ENCODE data around the gene PGD.
"Not testable (repeated sequence)": the region's sequence is repeated elsewhere in the genome, so short reads cannot be mapped to it uniquely, and the experiment has no call there.

Gene PGD

DNA sequence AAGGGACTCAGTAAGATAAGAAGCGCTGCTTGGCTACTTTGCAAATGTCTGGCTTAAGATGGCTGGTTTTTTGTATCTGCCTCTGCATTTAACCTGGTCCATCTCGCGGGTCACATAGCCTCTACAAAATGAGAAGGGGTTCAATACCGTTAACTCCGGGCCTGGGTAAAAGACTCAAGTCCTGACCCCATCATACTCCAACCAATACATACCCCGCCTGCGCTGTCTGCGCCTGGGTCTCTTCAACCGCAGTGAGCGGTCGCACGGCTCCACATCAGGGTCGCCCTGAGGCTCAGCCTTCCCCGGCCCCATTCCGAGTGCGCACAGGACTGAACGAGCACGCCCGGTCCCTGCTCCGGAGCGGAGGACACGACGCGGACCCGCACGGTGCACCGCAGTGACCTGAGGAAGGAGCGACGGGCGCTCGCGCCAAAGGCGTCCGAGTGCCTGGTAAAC is 558 bp upstream of the PGD start:
- DNase-seq (ENCODE audit: low read depth in 3 of 3, low spot score in 1 of 3): no peak

DNA sequence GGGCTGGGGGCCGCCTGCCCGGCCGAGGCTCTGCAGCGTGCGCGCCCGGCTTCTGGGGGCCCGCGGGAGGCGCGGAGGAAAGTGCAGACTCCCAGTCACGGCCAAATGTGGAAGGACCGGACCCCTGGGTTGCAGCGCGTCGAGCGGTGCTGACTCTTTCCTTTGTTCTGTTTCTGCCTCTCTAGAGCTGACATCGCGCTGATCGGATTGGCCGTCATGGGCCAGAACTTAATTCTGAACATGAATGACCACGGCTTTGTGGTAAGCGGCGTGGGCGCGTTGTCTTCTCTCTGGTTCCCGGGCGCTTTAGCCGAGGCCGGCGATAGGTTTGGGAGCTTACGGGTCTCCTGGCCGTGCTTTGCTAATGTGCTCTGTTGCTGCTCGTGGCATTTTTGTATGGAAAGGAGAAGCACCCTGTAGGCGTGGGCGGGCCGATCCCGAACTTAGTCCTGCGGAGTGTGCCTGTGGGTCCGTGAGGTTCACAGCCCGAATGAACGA is 629 bp downstream of the PGD start:
- peak in 1 of 3 donors; percentile 8 for DNase-seq (ENCODE audit: low read depth in 3 of 3, low spot score in 1 of 3)

DNA sequence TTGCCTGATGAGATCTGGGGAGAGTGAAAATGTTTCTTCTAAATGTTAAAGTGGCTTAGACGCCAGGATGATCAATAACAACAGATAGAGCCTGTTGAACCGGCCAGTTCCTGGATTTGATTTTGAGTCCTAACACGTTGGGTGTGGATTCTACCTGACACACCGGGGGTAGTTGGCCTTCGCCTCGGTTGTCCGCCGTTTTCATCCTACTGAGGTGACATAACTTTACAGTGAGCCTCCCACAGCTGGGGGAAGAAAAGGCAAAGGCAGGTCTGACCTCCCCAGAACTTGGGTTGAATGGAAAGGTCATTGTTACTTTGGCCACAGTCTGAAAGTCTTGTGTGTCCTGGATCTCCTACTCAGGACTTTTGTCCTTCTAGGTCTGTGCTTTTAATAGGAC is 1.1 kb downstream of the PGD start:
- no peak for DNase-seq (ENCODE audit: low read depth in 3 of 3, low spot score in 1 of 3)

- no peak for DNase-seq (ENCODE audit: low read depth in 3 of 3, low spot score in 1 of 3)
These were observed 2.4 kb downstream of the PGD start for GRCh38 chr1:10401281-10401680.

- DNase-seq (ENCODE audit: low read depth in 3 of 3, low spot score in 1 of 3): no peak
These were observed 3.9 kb downstream of the PGD start for GRCh38 chr1:10402729-10403274.

GRCh38 chr1:10407201-10407600 is 8.3 kb downstream of the PGD start:
- no peak for DNase-seq (ENCODE audit: low read depth in 3 of 3, low spot score in 1 of 3)

GRCh38 chr1:10415211-10415930 is 16.5 kb downstream of the PGD start:
- no peak for DNase-seq (ENCODE audit: low read depth in 3 of 3, low spot score in 1 of 3)

GRCh38 chr1:10415967-10416366 is 17.1 kb downstream of the PGD start:
- DNase-seq (ENCODE audit: low read depth in 3 of 3, low spot score in 1 of 3): not testable (repeated sequence)

GRCh38 chr1:10418741-10419140 is 19.9 kb downstream of the PGD start:
- not testable (repeated sequence) for DNase-seq (ENCODE audit: low read depth in 3 of 3, low spot score in 1 of 3)

- DNase-seq (ENCODE audit: low read depth in 3 of 3, low spot score in 1 of 3): no peak
These were observed 20.5 kb downstream of the PGD start for GRCh38 chr1:10419351-10419750.

DNA sequence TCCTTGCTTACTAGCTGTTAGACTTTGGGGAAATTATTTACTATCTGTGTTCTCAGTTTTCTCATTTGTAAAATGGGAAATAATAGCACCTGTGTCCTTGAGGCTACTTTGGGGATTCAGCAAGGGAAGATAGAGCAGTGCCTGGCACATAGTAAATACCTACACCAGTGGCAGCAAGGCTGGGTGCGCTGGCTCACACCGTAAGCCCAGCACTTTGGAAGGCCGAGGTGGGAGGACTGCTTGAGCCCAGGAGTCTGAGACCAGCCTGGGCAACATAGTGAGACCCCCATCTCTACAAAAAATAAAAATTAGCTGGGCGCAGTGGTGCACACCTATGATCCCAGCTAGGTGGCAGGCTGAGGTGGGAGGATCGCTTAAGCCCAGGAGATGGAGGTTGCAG is 22.8 kb downstream of the PGD start:
- no peak for DNase-seq (ENCODE audit: low read depth in 3 of 3, low spot score in 1 of 3)

DNA sequence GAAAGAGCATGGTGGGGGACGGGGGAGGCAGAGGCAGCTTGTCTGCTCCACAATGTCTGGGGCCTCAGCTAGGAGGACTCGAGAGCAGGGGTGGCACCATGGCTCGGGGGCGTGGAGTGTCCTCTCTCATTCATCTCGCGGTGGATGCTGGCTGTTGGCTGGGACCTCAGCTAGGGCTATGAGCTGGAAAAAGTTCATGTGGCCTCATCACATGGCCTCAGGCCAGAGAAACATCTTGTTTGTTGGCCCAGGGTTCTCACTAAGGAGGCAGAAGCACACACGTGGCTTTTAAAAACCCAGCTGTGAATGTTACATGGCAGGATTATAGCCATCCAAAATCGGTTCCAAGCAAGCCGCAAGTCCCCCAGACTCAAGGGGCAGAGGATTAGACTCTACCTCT is 25.2 kb downstream of the PGD start:
- DNase-seq (ENCODE audit: low read depth in 3 of 3, low spot score in 1 of 3): no peak

GRCh38 chr1:10424651-10425050 is 25.8 kb downstream of the PGD start:
- no peak for DNase-seq (ENCODE audit: low read depth in 3 of 3, low spot score in 1 of 3)

- DNase-seq (ENCODE audit: low read depth in 3 of 3, low spot score in 1 of 3): not testable (repeated sequence)
These were observed 27.1 kb downstream of the PGD start for GRCh38 chr1:10425826-10426534.

GRCh38 chr1:10426535-10426848 is 27.6 kb downstream of the PGD start:
- not testable (repeated sequence) for DNase-seq (ENCODE audit: low read depth in 3 of 3, low spot score in 1 of 3)

DNA sequence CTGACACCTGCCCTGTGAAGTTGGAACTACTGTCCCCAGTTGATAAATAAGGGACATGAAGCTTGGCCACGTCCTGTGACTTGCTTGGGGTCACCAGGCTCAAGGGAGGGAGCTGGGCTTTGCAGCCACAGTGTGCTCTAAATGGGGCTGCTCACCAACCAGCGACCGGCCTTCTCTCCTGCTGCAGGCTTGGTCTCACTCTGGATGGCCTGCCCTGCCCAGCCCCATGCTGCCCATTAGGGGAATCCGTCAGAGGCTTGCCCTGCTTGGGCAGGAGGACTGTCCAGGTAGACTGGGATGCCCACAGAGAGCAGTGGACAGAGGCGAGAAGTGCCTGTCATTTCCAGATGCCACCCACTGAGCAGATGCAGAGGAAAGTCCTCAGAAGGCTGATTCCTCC is 30.1 kb downstream of the PGD start:
- DNase-seq (ENCODE audit: low read depth in 3 of 3, low spot score in 1 of 3): no peak

DNA sequence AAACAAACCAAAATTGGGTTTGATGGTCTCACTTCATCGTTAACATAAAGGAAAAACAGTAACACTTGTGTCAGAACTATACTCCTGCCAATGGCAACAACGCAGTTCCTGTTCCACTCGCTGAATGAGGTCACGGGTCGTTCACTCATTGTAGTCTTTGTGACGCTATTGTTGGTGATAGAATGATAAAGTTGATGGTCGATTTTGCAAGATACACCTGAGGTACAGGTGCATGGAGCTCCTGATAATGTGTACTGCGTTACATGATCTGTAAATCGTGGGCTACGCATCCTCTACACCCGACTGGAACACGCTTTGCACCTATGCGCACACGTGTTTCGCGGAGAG is 31.0 kb downstream of the PGD start:
- no peak for DNase-seq (ENCODE audit: low read depth in 3 of 3, low spot score in 1 of 3)

GRCh38 chr1:10430216-10431069 is 31.6 kb downstream of the PGD start, which contains the start of gene CENPS:
Gene CENPS (plus strand): TSS chr1:10430433. CDS start chr1:10430518, 85 bp downstream.
- DNase-seq (ENCODE audit: low read depth in 3 of 3, low spot score in 1 of 3): peak; percentile 55 to 95 (median 83)

GRCh38 chr1:10431070-10431730 is 32.3 kb downstream of the PGD start:
- DNase-seq (ENCODE audit: low read depth in 3 of 3, low spot score in 1 of 3): no peak

DNA sequence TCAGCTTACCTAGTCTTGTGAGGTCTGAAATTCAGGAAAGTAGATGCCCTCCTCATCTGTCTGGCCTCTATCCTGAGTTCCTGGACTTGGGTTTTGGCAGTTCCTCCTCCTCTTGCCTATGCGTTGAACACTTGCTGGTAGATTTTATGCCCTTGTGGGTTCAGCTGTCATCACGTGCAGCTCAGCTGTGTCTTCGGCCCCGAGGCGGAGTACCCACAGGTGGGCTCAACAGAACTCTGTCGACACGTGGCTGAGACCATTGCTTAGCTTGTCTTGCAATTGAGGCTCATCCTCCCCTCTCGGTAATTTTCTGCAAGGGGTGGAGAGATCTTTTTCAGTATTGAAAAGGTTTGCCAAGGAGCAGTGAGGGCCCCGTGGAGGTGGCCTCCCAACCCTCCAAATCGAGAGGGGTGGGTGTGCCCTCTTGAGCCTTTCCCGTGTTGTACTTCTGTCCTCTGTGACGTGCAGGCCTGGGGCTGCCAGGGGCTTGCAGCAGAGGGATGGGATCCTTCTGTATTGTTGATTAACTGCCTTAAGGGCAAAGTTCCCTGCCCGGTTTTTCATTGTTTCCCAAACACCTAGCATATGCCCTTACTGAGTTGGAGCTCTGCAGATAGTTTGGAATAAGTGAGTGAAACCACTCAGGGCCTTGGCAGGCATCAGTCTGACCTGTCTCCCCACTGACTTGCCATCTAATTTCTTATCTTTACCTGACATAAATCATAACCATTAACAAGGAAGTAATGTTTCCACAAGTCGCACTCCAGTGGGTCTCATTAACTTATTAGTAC is 34.2 kb downstream of the PGD start:
- no peak for DNase-seq (ENCODE audit: low read depth in 3 of 3, low spot score in 1 of 3)
